ENCODE data around the gene CCL15.

GRCh38 chr17:35972535-35972934 lies 28.8 kb downstream of the CCL15 start:
- TF ChIP-seq POLR2A (IDR thresholded peaks at IDR 0.05) (no peak), CTCF (IDR thresholded peaks at IDR 0.05) (no peak), POLR2AphosphoS5 (IDR thresholded peaks at IDR 0.05) (no peak), EP300 (IDR thresholded peaks at IDR 0.05) (no peak)

Measured in upper lobe of left lung (tissue), 4 donors.